HG03442 (cell line): Measurements from ENCODE around the gene ENTPD3.
A peak's percentile ranks its signal among the peaks of the same experiment; 100 is the strongest.

ENCODE experiments used
- ATAC-seq: cut with Tn5 transposase; IDR thresholded peaks from one replicate; pipeline ENCODE4 v1.9.1; 2021; ENCODE audit warnings: mild to moderate bottlenecking, moderate library complexity; ENCODE audit not compliant: unreplicated experiment

ENTPD3 gene

GRCh38 chr3:40404591-40405198 lies 17.7 kb downstream of the ENTPD3 start:
- no peak for ATAC-seq

GRCh38 chr3:40407007-40407406 lies 20.0 kb downstream of the ENTPD3 start:
- ATAC-seq, result no peak

- no peak for ATAC-seq
These were observed 20.6 kb downstream of the ENTPD3 start for GRCh38 chr3:40407611-40408010.

GRCh38 chr3:40414270-40414669 lies 27.3 kb downstream of the ENTPD3 start:
- ATAC-seq, result no peak

- no peak for ATAC-seq
These were observed 31.0 kb downstream of the ENTPD3 start for GRCh38 chr3:40417845-40418543.

GRCh38 chr3:40422861-40423260 lies 35.9 kb downstream of the ENTPD3 start:
- no peak for ATAC-seq

- ATAC-seq, result no peak
These were observed 40.2 kb downstream of the ENTPD3 start for GRCh38 chr3:40427045-40427669.

GRCh38 chr3:40432793-40433192 lies 45.8 kb downstream of the ENTPD3 start:
- no peak for ATAC-seq

GRCh38 chr3:40437889-40438288 lies 50.9 kb downstream of the ENTPD3 start:
- ATAC-seq, result no peak

GRCh38 chr3:40445062-40445461 lies 58.1 kb downstream of the ENTPD3 start:
- no peak for ATAC-seq

- no peak for ATAC-seq
These were observed 58.9 kb downstream of the ENTPD3 start for GRCh38 chr3:40445880-40446279.

GRCh38 chr3:40450438-40450837 lies 63.5 kb downstream of the ENTPD3 start:
- ATAC-seq, result no peak

GRCh38 chr3:40451551-40451950 lies 64.6 kb downstream of the ENTPD3 start:
- no peak for ATAC-seq

GRCh38 chr3:40452057-40452456 lies 65.1 kb downstream of the ENTPD3 start:
- ATAC-seq, result no peak

- no peak for ATAC-seq
These were observed 65.5 kb downstream of the ENTPD3 start for GRCh38 chr3:40452562-40452875.

GRCh38 chr3:40452876-40453730 lies 66.1 kb downstream of the ENTPD3 start:
- peak; percentile 95 for ATAC-seq

GRCh38 chr3:40453933-40454332 lies 66.9 kb downstream of the ENTPD3 start:
- no peak for ATAC-seq

GRCh38 chr3:40455328-40455727 lies 68.3 kb downstream of the ENTPD3 start:
- ATAC-seq, result no peak

GRCh38 chr3:40456279-40456939 lies 69.4 kb downstream of the ENTPD3 start:
- ATAC-seq, result no peak

GRCh38 chr3:40456940-40457823 lies 70.2 kb downstream of the ENTPD3 start, which contains the start of gene RPL14:
TSS of gene RPL14 (plus strand) at chr3:40457339. CDS start at chr3:40457472, 133 bp downstream.
- ATAC-seq, result peak; percentile 59
